ENCODE measurements around the gene RAB20.

- TF ChIP-seq CTCF (conservative IDR thresholded peaks at IDR 0.05; ENCODE audit: low read length) (no peak), EZH2phosphoT487 (IDR thresholded peaks at IDR 0.05; ENCODE audit: borderline replicate concordance) (no peak)
Observed at GRCh38 chr13:110478405-110479214, 82.9 kb downstream of the RAB20 start.
